WTC11 (cell line): ENCODE results near the gene CRIP1. TPM values are rescaled to one million over a fixed set of nuclear protein-coding genes. Genes with fewer than 3 reads are reported as not detected.

Source experiments
- ATAC-seq: fragments of 200-7000 bp; cut with Tn5 transposase; 2 replicates; pipeline ENCODE4 v1.10.0; 2021; ENCODE audit warnings: mild to moderate bottlenecking, moderate library complexity
- CTCF ChIA-PET: fragments of 300-600 bp; sonication (Branson Sonifier 250); formaldehyde crosslinking; loops from one replicate; lab custom pipeline; 2021; ENCODE audit warnings: antibody characterized with exemption; lab: Charles Lee
- POLR2A ChIA-PET: fragments of 350-600 bp; sonication (Branson Sonifier 250); formaldehyde crosslinking; loops from one replicate; lab custom pipeline; 2021; ENCODE audit warnings: antibody characterized with exemption; lab: Charles Lee
- DNase-seq: peaks from one replicate; pipeline ENCODE4 v3.0.0; 2021; ENCODE audit warnings: low spot score
- H3K27ac Mint-ChIP-seq: 2 replicates; pipeline ENCODE4 v1.8.0; 2021; ENCODE audit warnings: mixed read lengths
- H3K27me3 Mint-ChIP-seq: 2 replicates; pipeline ENCODE4 v1.8.0; 2021; ENCODE audit warnings: low read depth, mild to moderate bottlenecking, moderate library complexity, mixed read lengths
- H3K36me3 Mint-ChIP-seq: 2 replicates; pipeline ENCODE4 v1.8.0; 2021; ENCODE audit warnings: mixed read lengths
- H3K4me1 Mint-ChIP-seq: 2 replicates; pipeline ENCODE4 v1.8.0; 2022; ENCODE audit warnings: mixed read lengths
- H3K4me3 Mint-ChIP-seq: 2 replicates; pipeline ENCODE4 v1.8.0; 2021; ENCODE audit warnings: mild to moderate bottlenecking, moderate library complexity, mixed read lengths
- H3K9me3 Mint-ChIP-seq: 2 replicates; pipeline ENCODE4 v1.8.0; 2021; ENCODE audit warnings: mixed read lengths
- FOXP1 ChIP-seq: sonication (generic); formaldehyde crosslinking; IDR thresholded peaks from 2 replicates; pipeline ENCODE4 v1.8.0; 2022; ENCODE audit warnings: missing genetic modification reagents, mild to moderate bottlenecking, moderate library complexity, borderline replicate concordance
- GRHL2 ChIP-seq: fragments of 250-450 bp; sonication (Bioruptor Pico); IDR thresholded peaks from 2 replicates; pipeline ENCODE4 v1.8.0; 2022; ENCODE audit warnings: mild to moderate bottlenecking, moderate library complexity; ENCODE audit not compliant: insufficient replicate concordance, severe bottlenecking
- MXD4 ChIP-seq: fragments of 250-450 bp; sonication (Bioruptor Pico); IDR thresholded peaks from 2 replicates; pipeline ENCODE4 v1.8.0; 2021; ENCODE audit warnings: mild to moderate bottlenecking, moderate library complexity, borderline replicate concordance
- MYBL2 ChIP-seq: sonication (generic); formaldehyde crosslinking; IDR thresholded peaks from 2 replicates; pipeline ENCODE4 v1.8.1; 2023; ENCODE audit warnings: mild to moderate bottlenecking, moderate library complexity, missing genetic modification reagents
- NFATC4 ChIP-seq: fragments of 250-450 bp; sonication (Bioruptor Pico); IDR thresholded peaks from 2 replicates; pipeline ENCODE4 v1.9.0; 2021; ENCODE audit warnings: mild to moderate bottlenecking
- NFE2L1 ChIP-seq: sonication (generic); formaldehyde crosslinking; IDR thresholded peaks from 2 replicates; pipeline ENCODE4 v1.8.1; 2023; ENCODE audit warnings: missing genetic modification reagents
- NFYB ChIP-seq: sonication (generic); formaldehyde crosslinking; conservative IDR thresholded peaks from 2 replicates; pipeline ENCODE4 v1.8.0; 2022; ENCODE audit warnings: low read depth, missing genetic modification reagents
- OVOL2 ChIP-seq: fragments of 250-450 bp; sonication (Bioruptor Pico); IDR thresholded peaks from 2 replicates; pipeline ENCODE4 v1.9.0; 2021; ENCODE audit warnings: mild to moderate bottlenecking, borderline replicate concordance
- SP1 ChIP-seq: sonication (generic); formaldehyde crosslinking; conservative IDR thresholded peaks from 2 replicates; pipeline ENCODE4 v1.8.1; 2022; ENCODE audit warnings: missing genetic modification reagents
- ZNF138 ChIP-seq: sonication (generic); formaldehyde crosslinking; conservative IDR thresholded peaks from 2 replicates; pipeline ENCODE4 v1.8.1; 2022; ENCODE audit warnings: mild to moderate bottlenecking, moderate library complexity, missing genetic modification reagents
- total RNA-seq: library from RNA; stranded (reverse); gene quantifications from 3 replicates; pipeline ENCODE4 v1.2.3, GENCODE V29; 2021
- TF ChIP-seq, protein P1 (sequence below): fragments of 250-450 bp; sonication (Bioruptor Pico); conservative IDR thresholded peaks from 2 replicates; pipeline ENCODE4 v1.9.0; 2021; ENCODE audit warnings: mild to moderate bottlenecking
- TF ChIP-seq, protein P2 (sequence below): sonication (generic); formaldehyde crosslinking; IDR thresholded peaks from 2 replicates; pipeline ENCODE4 v1.8.1; 2022; ENCODE audit warnings: low read depth, mild to moderate bottlenecking, moderate library complexity, missing genetic modification reagents, borderline replicate concordance
- TF ChIP-seq, protein P3 (sequence below): sonication (generic); formaldehyde crosslinking; IDR thresholded peaks from 2 replicates; pipeline ENCODE4 v1.8.1; 2022; ENCODE audit warnings: missing genetic modification reagents, borderline replicate concordance
- TF ChIP-seq, protein P4 (sequence below): sonication (generic); formaldehyde crosslinking; IDR thresholded peaks from 2 replicates; pipeline ENCODE4 v1.8.1; 2023; ENCODE audit warnings: mild to moderate bottlenecking, moderate library complexity, missing genetic modification reagents
- TF ChIP-seq, protein P5 (sequence below): sonication (generic); formaldehyde crosslinking; conservative IDR thresholded peaks from 2 replicates; pipeline ENCODE4 v1.8.1; 2022; ENCODE audit warnings: mild to moderate bottlenecking, missing genetic modification reagents
- TF ChIP-seq, protein P6 (sequence below): sonication (generic); formaldehyde crosslinking; IDR thresholded peaks from 2 replicates; pipeline ENCODE4 v1.8.1; 2022; ENCODE audit warnings: low read depth, missing genetic modification reagents, borderline replicate concordance
- TF ChIP-seq, protein P7 (sequence below): sonication (generic); formaldehyde crosslinking; IDR thresholded peaks from 2 replicates; pipeline ENCODE4 v1.8.0; 2022; ENCODE audit warnings: mild to moderate bottlenecking, missing genetic modification reagents
- TF ChIP-seq, protein P8 (sequence below): sonication (generic); formaldehyde crosslinking; IDR thresholded peaks from 2 replicates; pipeline ENCODE4 v1.8.0; 2022; ENCODE audit warnings: mild to moderate bottlenecking, missing genetic modification reagents
- TF ChIP-seq, protein P9 (sequence below): fragments of 250-450 bp; sonication (Bioruptor Pico); IDR thresholded peaks from 2 replicates; pipeline ENCODE4 v1.8.0; 2021; ENCODE audit warnings: mild to moderate bottlenecking
- TF ChIP-seq, protein P10 (sequence below): fragments of 250-450 bp; sonication (Bioruptor Pico); IDR thresholded peaks from 2 replicates; pipeline ENCODE4 v1.9.0; 2021; ENCODE audit warnings: mild to moderate bottlenecking, borderline replicate concordance

CRIP1 gene
- total RNA-seq, 1 experiment from 2014 or later, result 9.0 TPM

DNA sequence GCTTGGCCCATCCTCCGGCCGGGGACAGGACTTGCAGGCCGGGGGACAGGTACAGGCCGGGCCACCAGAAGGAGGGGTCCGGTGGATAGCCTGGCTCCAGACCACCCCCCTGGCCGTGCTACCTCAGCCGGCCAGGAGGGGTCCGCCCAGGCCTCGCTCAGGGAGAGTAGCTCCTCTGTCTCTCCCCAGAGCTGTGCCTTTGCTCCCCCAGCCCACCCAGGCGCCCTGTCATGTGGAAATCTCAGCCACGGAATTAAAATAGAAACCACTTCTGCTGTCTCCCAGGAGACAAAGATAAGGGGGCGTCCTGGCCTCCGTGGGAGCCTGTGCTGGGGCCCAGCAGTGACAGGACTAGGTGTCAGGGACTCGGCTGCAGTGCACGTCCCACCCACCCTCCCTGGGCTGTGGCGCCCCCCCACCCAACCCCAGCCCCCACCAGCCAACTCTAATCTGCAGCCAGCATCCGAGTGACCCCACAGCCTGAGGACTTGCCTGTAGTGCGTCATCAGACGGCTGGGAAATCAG, 15.3 kb upstream of the CRIP1 start:
- no peak overlapping the region for H3K4me3 Mint-ChIP-seq
- H3K27me3 Mint-ChIP-seq, result peaks cover 12% of the 10 kb centered on the region
- peak; percentile 65 for DNase-seq
- ChIA-PET POLR2A (interaction anchor here (0.8 to 1.5 kb wide), 2 partner anchors 10 kb away, joined by 3 to 6 read pairs; no protein-coding TSS in a partner anchor), CTCF (interaction anchor here (0.5 to 7.2 kb wide), 21 partner anchors 11 to 426 kb away, joined by 3 to 116 read pairs (median 3); partner anchors contain the start of genes CRIP1, JAG2 and TEDC1)
- TF ChIP-seq, protein P1, sequence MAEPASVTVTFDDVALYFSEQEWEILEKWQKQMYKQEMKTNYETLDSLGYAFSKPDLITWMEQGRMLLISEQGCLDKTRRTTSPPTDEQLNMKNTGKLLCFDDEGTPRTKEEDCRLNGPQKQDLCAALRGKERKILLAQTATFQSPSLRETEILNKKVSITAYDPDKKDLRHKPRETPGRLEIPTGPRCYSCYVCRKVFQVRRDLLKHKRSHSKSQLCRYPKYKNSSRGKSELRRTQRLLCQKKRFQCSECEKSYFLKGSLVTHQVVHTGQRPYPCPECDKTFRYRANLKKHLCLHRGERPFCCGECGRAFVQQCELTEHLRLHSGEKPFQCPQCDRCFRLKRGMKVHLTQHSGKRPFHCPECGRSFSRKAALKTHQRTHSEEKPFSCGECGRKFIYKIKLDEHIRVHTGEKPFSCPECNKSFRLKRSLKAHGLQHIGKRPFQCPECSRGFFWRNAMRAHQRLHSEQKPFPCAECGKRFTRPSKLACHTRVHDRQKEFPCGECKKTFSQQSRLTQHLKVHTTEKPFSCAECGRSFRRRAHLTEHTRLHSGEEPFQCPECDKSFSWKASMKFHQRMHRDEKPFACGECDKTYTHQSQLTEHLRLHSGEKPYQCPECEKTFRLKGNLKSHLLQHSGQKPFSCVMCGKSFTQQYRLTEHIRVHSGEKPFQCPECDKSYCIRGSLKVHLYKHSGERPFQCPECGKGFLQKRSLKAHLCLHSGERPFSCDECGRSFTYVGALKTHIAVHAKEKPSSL (CRISPR knock-in tag), result no peak
- TF ChIP-seq OVOL2 (CRISPR knock-in tag) (no peak), MYBL2 (CRISPR knock-in tag) (no peak), ZNF138 (CRISPR knock-in tag) (no peak), NFE2L1 (CRISPR knock-in tag) (no peak), SP1 (CRISPR knock-in tag) (no peak), NFYB (no peak), FOXP1 (CRISPR knock-in tag) (no peak; the same call in 1 of the 2 replicates), MXD4 (no peak), GRHL2 (CRISPR knock-in tag) (no peak), NFATC4 (CRISPR knock-in tag) (no peak)
- TF ChIP-seq, protein P2, sequence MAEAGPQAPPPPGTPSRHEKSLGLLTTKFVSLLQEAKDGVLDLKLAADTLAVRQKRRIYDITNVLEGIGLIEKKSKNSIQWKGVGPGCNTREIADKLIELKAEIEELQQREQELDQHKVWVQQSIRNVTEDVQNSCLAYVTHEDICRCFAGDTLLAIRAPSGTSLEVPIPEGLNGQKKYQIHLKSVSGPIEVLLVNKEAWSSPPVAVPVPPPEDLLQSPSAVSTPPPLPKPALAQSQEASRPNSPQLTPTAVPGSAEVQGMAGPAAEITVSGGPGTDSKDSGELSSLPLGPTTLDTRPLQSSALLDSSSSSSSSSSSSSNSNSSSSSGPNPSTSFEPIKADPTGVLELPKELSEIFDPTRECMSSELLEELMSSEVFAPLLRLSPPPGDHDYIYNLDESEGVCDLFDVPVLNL (CRISPR knock-in tag), result no peak
- TF ChIP-seq, protein P3, sequence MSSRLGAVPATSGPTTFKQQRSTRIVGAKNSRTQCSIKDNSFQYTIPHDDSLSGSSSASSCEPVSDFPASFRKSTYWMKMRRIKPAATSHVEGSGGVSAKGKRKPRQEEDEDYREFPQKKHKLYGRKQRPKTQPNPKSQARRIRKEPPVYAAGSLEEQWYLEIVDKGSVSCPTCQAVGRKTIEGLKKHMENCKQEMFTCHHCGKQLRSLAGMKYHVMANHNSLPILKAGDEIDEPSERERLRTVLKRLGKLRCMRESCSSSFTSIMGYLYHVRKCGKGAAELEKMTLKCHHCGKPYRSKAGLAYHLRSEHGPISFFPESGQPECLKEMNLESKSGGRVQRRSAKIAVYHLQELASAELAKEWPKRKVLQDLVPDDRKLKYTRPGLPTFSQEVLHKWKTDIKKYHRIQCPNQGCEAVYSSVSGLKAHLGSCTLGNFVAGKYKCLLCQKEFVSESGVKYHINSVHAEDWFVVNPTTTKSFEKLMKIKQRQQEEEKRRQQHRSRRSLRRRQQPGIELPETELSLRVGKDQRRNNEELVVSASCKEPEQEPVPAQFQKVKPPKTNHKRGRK (CRISPR knock-in tag), result no peak
- TF ChIP-seq, protein P4, sequence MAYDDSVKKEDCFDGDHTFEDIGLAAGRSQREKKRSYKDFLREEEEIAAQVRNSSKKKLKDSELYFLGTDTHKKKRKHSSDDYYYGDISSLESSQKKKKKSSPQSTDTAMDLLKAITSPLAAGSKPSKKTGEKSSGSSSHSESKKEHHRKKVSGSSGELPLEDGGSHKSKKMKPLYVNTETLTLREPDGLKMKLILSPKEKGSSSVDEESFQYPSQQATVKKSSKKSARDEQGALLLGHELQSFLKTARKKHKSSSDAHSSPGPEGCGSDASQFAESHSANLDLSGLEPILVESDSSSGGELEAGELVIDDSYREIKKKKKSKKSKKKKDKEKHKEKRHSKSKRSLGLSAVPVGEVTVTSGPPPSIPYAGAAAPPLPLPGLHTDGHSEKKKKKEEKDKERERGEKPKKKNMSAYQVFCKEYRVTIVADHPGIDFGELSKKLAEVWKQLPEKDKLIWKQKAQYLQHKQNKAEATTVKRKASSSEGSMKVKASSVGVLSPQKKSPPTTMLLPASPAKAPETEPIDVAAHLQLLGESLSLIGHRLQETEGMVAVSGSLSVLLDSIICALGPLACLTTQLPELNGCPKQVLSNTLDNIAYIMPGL (CRISPR knock-in tag), result no peak
- TF ChIP-seq, protein P5, sequence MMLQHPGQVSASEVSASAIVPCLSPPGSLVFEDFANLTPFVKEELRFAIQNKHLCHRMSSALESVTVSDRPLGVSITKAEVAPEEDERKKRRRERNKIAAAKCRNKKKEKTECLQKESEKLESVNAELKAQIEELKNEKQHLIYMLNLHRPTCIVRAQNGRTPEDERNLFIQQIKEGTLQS, result no peak
- TF ChIP-seq, protein P6, sequence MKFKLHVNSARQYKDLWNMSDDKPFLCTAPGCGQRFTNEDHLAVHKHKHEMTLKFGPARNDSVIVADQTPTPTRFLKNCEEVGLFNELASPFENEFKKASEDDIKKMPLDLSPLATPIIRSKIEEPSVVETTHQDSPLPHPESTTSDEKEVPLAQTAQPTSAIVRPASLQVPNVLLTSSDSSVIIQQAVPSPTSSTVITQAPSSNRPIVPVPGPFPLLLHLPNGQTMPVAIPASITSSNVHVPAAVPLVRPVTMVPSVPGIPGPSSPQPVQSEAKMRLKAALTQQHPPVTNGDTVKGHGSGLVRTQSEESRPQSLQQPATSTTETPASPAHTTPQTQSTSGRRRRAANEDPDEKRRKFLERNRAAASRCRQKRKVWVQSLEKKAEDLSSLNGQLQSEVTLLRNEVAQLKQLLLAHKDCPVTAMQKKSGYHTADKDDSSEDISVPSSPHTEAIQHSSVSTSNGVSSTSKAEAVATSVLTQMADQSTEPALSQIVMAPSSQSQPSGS (CRISPR knock-in tag), result no peak
- TF ChIP-seq, protein P7, sequence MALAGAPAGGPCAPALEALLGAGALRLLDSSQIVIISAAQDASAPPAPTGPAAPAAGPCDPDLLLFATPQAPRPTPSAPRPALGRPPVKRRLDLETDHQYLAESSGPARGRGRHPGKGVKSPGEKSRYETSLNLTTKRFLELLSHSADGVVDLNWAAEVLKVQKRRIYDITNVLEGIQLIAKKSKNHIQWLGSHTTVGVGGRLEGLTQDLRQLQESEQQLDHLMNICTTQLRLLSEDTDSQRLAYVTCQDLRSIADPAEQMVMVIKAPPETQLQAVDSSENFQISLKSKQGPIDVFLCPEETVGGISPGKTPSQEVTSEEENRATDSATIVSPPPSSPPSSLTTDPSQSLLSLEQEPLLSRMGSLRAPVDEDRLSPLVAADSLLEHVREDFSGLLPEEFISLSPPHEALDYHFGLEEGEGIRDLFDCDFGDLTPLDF (CRISPR knock-in tag), result no peak
- TF ChIP-seq, protein P8, sequence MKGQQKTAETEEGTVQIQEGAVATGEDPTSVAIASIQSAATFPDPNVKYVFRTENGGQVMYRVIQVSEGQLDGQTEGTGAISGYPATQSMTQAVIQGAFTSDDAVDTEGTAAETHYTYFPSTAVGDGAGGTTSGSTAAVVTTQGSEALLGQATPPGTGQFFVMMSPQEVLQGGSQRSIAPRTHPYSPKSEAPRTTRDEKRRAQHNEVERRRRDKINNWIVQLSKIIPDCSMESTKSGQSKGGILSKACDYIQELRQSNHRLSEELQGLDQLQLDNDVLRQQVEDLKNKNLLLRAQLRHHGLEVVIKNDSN, result no peak
- TF ChIP-seq, protein P9, sequence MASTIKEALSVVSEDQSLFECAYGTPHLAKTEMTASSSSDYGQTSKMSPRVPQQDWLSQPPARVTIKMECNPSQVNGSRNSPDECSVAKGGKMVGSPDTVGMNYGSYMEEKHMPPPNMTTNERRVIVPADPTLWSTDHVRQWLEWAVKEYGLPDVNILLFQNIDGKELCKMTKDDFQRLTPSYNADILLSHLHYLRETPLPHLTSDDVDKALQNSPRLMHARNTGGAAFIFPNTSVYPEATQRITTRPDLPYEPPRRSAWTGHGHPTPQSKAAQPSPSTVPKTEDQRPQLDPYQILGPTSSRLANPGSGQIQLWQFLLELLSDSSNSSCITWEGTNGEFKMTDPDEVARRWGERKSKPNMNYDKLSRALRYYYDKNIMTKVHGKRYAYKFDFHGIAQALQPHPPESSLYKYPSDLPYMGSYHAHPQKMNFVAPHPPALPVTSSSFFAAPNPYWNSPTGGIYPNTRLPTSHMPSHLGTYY (CRISPR knock-in tag), result no peak
- TF ChIP-seq, protein P10, sequence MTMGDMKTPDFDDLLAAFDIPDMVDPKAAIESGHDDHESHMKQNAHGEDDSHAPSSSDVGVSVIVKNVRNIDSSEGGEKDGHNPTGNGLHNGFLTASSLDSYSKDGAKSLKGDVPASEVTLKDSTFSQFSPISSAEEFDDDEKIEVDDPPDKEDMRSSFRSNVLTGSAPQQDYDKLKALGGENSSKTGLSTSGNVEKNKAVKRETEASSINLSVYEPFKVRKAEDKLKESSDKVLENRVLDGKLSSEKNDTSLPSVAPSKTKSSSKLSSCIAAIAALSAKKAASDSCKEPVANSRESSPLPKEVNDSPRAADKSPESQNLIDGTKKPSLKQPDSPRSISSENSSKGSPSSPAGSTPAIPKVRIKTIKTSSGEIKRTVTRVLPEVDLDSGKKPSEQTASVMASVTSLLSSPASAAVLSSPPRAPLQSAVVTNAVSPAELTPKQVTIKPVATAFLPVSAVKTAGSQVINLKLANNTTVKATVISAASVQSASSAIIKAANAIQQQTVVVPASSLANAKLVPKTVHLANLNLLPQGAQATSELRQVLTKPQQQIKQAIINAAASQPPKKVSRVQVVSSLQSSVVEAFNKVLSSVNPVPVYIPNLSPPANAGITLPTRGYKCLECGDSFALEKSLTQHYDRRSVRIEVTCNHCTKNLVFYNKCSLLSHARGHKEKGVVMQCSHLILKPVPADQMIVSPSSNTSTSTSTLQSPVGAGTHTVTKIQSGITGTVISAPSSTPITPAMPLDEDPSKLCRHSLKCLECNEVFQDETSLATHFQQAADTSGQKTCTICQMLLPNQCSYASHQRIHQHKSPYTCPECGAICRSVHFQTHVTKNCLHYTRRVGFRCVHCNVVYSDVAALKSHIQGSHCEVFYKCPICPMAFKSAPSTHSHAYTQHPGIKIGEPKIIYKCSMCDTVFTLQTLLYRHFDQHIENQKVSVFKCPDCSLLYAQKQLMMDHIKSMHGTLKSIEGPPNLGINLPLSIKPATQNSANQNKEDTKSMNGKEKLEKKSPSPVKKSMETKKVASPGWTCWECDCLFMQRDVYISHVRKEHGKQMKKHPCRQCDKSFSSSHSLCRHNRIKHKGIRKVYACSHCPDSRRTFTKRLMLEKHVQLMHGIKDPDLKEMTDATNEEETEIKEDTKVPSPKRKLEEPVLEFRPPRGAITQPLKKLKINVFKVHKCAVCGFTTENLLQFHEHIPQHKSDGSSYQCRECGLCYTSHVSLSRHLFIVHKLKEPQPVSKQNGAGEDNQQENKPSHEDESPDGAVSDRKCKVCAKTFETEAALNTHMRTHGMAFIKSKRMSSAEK (CRISPR knock-in tag), result no peak
- no peak overlapping the region for H3K27ac Mint-ChIP-seq
- no peaks in the 10 kb centered on the region for H3K4me1 Mint-ChIP-seq
- peak; percentile 43 for ATAC-seq
- H3K36me3 Mint-ChIP-seq, result no peaks in the 10 kb centered on the region
- H3K9me3 Mint-ChIP-seq, result no peaks in the 10 kb centered on the region
